Activated CD8-positive, alpha-beta T cell treated with anti-CD3 and anti-CD28 coated beads, Interleukin-2, amount 10 ng/mL, durations not matched to agents 7 days and 5 days (primary cell): ENCODE results near the gene FBXO27. TPM values are rescaled to one million over a fixed set of nuclear protein-coding genes. Genes with fewer than 3 reads are reported as not detected.
"Not testable (repeated sequence)": the region's sequence is repeated elsewhere in the genome, so short reads cannot be mapped to it uniquely, and the experiment has no call there.

Experiments used
- ATAC-seq: fragments of 150-1000 bp; cut with Tn5 transposase; one replicate; pipeline ENCODE4 v1.10.0; 2021; ENCODE audit warnings: moderate library complexity
- CTCF ChIA-PET: fragments of 350-600 bp; sonication (Branson Sonifier 250); formaldehyde crosslinking; loops from one replicate; lab custom pipeline; 2021; ENCODE audit warnings: antibody characterized with exemption; lab: Charles Lee
- POLR2A ChIA-PET: fragments of 350-600 bp; sonication (Branson Sonifier 250); formaldehyde crosslinking; loops from one replicate; lab custom pipeline; 2021; ENCODE audit warnings: antibody characterized with exemption; lab: Charles Lee
- DNase-seq: peaks from one replicate; pipeline ENCODE4 v3.0.0-alpha.2; 2020
- H3K27ac Mint-ChIP-seq: one replicate; pipeline ENCODE4 v1.8.0; 2021; ENCODE audit warnings: mild to moderate bottlenecking, mixed read lengths
- H3K27me3 Mint-ChIP-seq: one replicate; pipeline ENCODE4 v1.8.0; 2021; ENCODE audit warnings: low read depth, mixed read lengths
- H3K36me3 Mint-ChIP-seq: one replicate; pipeline ENCODE4 v1.8.0; 2021; ENCODE audit warnings: low read depth, mixed read lengths
- H3K4me1 Mint-ChIP-seq: one replicate; pipeline ENCODE4 v1.8.0; 2021; ENCODE audit warnings: low read depth, mixed read lengths
- H3K4me3 Mint-ChIP-seq: one replicate; pipeline ENCODE4 v1.8.0; 2021; ENCODE audit warnings: mild to moderate bottlenecking, mixed read lengths
- H3K9me3 Mint-ChIP-seq: one replicate; pipeline ENCODE4 v1.8.0; 2022; ENCODE audit warnings: mixed read lengths; ENCODE audit not compliant: insufficient read depth
- total RNA-seq, 2 experiments: library from RNA; stranded (reverse); gene quantifications; one replicate each; pipeline ENCODE4 v1.2.3, GENCODE V29; 2021

Gene FBXO27
- total RNA-seq = not detected

GRCh38 chr19:39032063-39032918 lies at the start of gene FBXO27:
Gene FBXO27 (minus strand): TSS chr19:39032549. CDS start chr19:39032227, 322 bp downstream.
- H3K4me3 Mint-ChIP-seq = peak within 1 kb of the TSS; percentile 53
- DNase-seq (no peak), ATAC-seq (no peak)
- no peak within 1 kb of the TSS for H3K27ac Mint-ChIP-seq
- peaks cover 34% of the 10 kb centered on the region for H3K27me3 Mint-ChIP-seq
- CTCF ChIA-PET = interaction anchor here (1.1 kb wide), 1 partner anchor 20 kb away, joined by 3 read pairs; no protein-coding TSS in a partner anchor
- H3K36me3 Mint-ChIP-seq = no peaks in the 10 kb centered on the region
- POLR2A ChIA-PET = no interaction called here
- H3K4me1 Mint-ChIP-seq = peaks cover 11% of the 10 kb centered on the region
- no peaks in the 10 kb centered on the region for H3K9me3 Mint-ChIP-seq

DNA sequence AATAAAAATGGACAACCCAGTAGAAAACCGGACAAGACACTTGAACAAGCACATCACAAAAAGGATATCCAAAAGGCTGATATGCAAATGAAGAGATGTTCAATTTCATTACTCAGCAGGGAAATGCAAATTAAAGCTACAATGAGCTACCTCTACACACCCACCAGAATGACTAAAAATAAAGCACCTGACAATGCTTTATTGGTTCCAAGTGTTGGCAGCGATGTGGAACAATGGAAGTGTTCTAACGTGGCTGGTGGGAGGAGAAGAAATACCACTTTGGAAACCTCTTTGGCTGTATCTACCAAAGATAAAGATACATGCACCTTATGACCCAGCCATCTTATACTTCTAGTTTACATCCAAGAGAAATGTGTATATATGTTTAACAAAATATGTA lies 48.1 kb upstream of the FBXO27 start:
- Mint-ChIP-seq H3K4me1 (peaks cover 21% of the 10 kb centered on the region), H3K27me3 (peaks cover 51% of the 10 kb centered on the region), H3K9me3 (no peaks in the 10 kb centered on the region), H3K36me3 (no peaks in the 10 kb centered on the region), H3K27ac (no peak overlapping the region), H3K4me3 (no peak overlapping the region)
- DNase-seq (no peak), ATAC-seq (no peak)
- POLR2A ChIA-PET = no interaction called here
- CTCF ChIA-PET = no interaction called here

GRCh38 chr19:39078436-39079200 lies 46.3 kb upstream of the FBXO27 start:
- Mint-ChIP-seq H3K36me3 (no peaks in the 10 kb centered on the region), H3K9me3 (no peaks in the 10 kb centered on the region), H3K27me3 (peaks cover 37% of the 10 kb centered on the region), H3K27ac (no peak overlapping the region), H3K4me3 (no peak overlapping the region), H3K4me1 (peaks cover 24% of the 10 kb centered on the region)
- no peak for ATAC-seq
- POLR2A ChIA-PET = interaction anchor here (0.6 kb wide), 1 partner anchor 861 kb away, joined by 3 read pairs; no protein-coding TSS in a partner anchor
- CTCF ChIA-PET = interaction anchor here (1.4 kb wide), 1 partner anchor 31 kb away, joined by 3 read pairs; no protein-coding TSS in a partner anchor
- DNase-seq = no peak

DNA sequence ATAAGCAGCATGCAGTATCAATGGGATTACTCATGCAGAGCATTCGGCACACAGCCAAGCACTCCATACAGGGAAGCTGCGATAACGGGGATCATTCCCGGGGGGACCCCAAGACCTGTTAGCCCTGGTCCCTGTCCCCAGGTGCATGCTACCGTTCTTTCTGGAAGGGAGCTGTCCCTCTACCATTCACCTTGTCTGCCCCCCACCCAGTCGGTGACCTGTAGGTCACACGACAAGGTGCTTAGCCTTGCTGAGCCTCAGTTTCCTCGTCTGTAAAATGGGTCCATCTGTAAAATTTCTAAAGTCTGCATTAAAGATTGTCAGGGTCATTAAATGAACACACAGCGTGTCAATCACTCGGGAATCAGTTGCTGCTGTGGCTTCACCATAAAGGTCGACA lies 45.0 kb upstream of the FBXO27 start:
- POLR2A ChIA-PET = no interaction called here
- ATAC-seq (no peak), DNase-seq (no peak)
- Mint-ChIP-seq H3K9me3 (no peaks in the 10 kb centered on the region), H3K4me3 (no peak overlapping the region), H3K27ac (no peak overlapping the region), H3K36me3 (no peaks in the 10 kb centered on the region), H3K27me3 (peaks cover 24% of the 10 kb centered on the region), H3K4me1 (peaks cover 26% of the 10 kb centered on the region)
- CTCF ChIA-PET = interaction anchor here (1.4 kb wide), 1 partner anchor 32 kb away, joined by 3 read pairs; no protein-coding TSS in a partner anchor

- Mint-ChIP-seq H3K4me3 (no peak overlapping the region), H3K36me3 (no peaks in the 10 kb centered on the region), H3K9me3 (no peaks in the 10 kb centered on the region), H3K27me3 (peaks cover 12% of the 10 kb centered on the region), H3K27ac (peak overlapping the region; percentile 43), H3K4me1 (peaks cover 28% of the 10 kb centered on the region)
- POLR2A ChIA-PET = no interaction called here
- DNase-seq (no peak), ATAC-seq (no peak)
- CTCF ChIA-PET = interaction anchor here (2.2 kb wide), 1 partner anchor 23 kb away, joined by 10 read pairs; no protein-coding TSS in a partner anchor
These were observed 42.6 kb upstream of the FBXO27 start for GRCh38 chr19:39074942-39075341.

DNA sequence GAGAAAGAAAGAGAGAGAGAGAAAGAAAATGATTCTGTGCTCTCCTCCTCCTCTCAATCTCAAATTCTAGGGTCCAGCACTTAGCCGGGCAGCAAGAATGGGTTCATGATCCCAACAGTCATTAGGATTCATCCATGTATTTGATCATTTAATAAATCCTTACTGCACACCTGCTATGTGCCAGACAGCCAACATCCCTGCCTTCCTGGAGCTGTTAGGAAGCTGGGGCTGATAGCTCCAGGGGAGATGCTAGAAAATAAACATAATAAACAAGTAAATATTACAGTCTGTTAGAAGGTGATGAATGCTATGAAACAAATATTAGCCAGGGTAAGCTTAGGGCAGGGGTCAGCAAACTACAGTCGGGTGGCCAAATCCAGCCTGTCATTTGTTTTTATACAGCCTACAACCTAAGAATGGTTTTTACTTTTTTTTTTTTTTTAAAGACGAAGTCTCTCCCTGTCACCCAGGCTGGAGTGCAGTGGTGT lies 41.9 kb upstream of the FBXO27 start:
- Mint-ChIP-seq H3K27me3 (peaks cover 12% of the 10 kb centered on the region), H3K36me3 (no peaks in the 10 kb centered on the region), H3K27ac (peak overlapping the region; percentile 89), H3K4me1 (peaks cover 28% of the 10 kb centered on the region), H3K9me3 (no peaks in the 10 kb centered on the region), H3K4me3 (peak overlapping the region; percentile 23)
- no peak for DNase-seq
- ATAC-seq = no peak
- ChIA-PET POLR2A (interaction anchor here (0.7 kb wide), 1 partner anchor 144 kb away, joined by 3 read pairs; no protein-coding TSS in a partner anchor), CTCF (interaction anchor here (0.7 to 2.2 kb wide), 2 partner anchors 22 to 55 kb away, joined by 3 to 10 read pairs; no protein-coding TSS in a partner anchor)

DNA sequence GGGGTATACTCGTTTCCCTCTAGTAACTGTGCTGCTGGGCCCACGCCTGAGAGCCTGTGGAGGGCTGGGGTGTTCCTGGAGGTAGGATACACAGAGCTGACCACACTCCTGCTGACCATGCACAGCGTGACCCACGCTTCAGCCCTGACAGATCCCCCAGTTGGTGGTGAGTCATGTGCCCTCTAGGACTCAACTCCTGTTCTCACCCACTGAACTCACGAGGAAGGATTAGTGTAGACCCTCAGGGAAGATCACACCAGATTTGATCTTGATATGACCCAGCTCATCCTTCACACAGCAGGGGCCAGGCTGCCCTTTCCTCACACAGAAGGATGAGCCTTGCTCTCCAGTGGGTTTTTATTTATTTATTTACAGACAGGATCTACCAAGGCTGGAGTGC lies 38.5 kb upstream of the FBXO27 start:
- no peaks in the 10 kb centered on the region for H3K36me3 Mint-ChIP-seq
- H3K27ac Mint-ChIP-seq = peak overlapping the region; percentile 10
- ChIA-PET CTCF (no interaction called here), POLR2A (no interaction called here)
- H3K27me3 Mint-ChIP-seq = peaks cover 3% of the 10 kb centered on the region
- ATAC-seq (no peak), DNase-seq (no peak)
- peaks cover 28% of the 10 kb centered on the region for H3K4me1 Mint-ChIP-seq
- H3K4me3 Mint-ChIP-seq = no peak overlapping the region
- H3K9me3 Mint-ChIP-seq = peaks cover 4% of the 10 kb centered on the region

GRCh38 chr19:39068259-39068658 lies 35.9 kb upstream of the FBXO27 start:
- H3K4me1 Mint-ChIP-seq = peaks cover 15% of the 10 kb centered on the region
- POLR2A ChIA-PET, H3K27ac Mint-ChIP-seq, ATAC-seq, H3K36me3 Mint-ChIP-seq, CTCF ChIA-PET, H3K4me3 Mint-ChIP-seq, H3K27me3 Mint-ChIP-seq, H3K9me3 Mint-ChIP-seq: not testable (repeated sequence)
- DNase-seq = peak; percentile 26

GRCh38 chr19:39067104-39067503 lies 34.8 kb upstream of the FBXO27 start:
- DNase-seq (no peak), ATAC-seq (no peak)
- Mint-ChIP-seq H3K4me1 (peaks cover 4% of the 10 kb centered on the region), H3K4me3 (no peak overlapping the region), H3K27ac (no peak overlapping the region), H3K36me3 (no peaks in the 10 kb centered on the region), H3K9me3 (peaks cover 4% of the 10 kb centered on the region), H3K27me3 (peaks cover 4% of the 10 kb centered on the region)
- POLR2A ChIA-PET = no interaction called here
- CTCF ChIA-PET = no interaction called here

- H3K36me3 Mint-ChIP-seq = no peaks in the 10 kb centered on the region
- H3K27me3 Mint-ChIP-seq = peaks cover 4% of the 10 kb centered on the region
- CTCF ChIA-PET = no interaction called here
These were observed 33.6 kb upstream of the FBXO27 start for GRCh38 chr19:39065928-39066327.

GRCh38 chr19:39064405-39064804 lies 32.1 kb upstream of the FBXO27 start:
- Mint-ChIP-seq H3K27ac (no peak overlapping the region), H3K36me3 (no peaks in the 10 kb centered on the region), H3K4me3 (no peak overlapping the region), H3K9me3 (peaks cover 9% of the 10 kb centered on the region), H3K27me3 (peaks cover 8% of the 10 kb centered on the region), H3K4me1 (peaks cover 9% of the 10 kb centered on the region)
- POLR2A ChIA-PET = no interaction called here
- DNase-seq = no peak
- CTCF ChIA-PET = no interaction called here
- no peak for ATAC-seq

More at GRCh38 chr19:39065928-39066327, 33.6 kb upstream of the FBXO27 start:
- H3K4me1 Mint-ChIP-seq = peaks cover 13% of the 10 kb centered on the region
- no peak overlapping the region for H3K27ac Mint-ChIP-seq
- DNase-seq (no peak), ATAC-seq (no peak)
- H3K4me3 Mint-ChIP-seq = no peak overlapping the region
- peaks cover 9% of the 10 kb centered on the region for H3K9me3 Mint-ChIP-seq
- POLR2A ChIA-PET = no interaction called here
